HepG2 (cell line): Measurements from ENCODE around the gene NFE2L2. TPM values are rescaled to one million over a fixed set of nuclear protein-coding genes. Genes with fewer than 3 reads are reported as not detected.

Source experiments
- ATAC-seq: fragments of 200-7000 bp; cut with Tn5 transposase; 3 replicates; pipeline ENCODE4 v1.9.1; 2020; ENCODE audit warnings: mild to moderate bottlenecking, moderate library complexity
- BruUV-seq: library from RNA; stranded (reverse); fragments of 400-500 nt; replicated peaks from 2 replicates; lab custom pipeline; 2021; lab: Mats Ljungman, UMichigan
- CTCF ChIA-PET: fragments of 300-600 bp; formaldehyde crosslinking; extraction: SDS; loops from one replicate; lab custom pipeline; 2021; ENCODE audit warnings: low total read pairs, inconsistent platforms, low intra/inter-chr PET ratio; lab: Yijun Ruan, JAX
- POLR2A ChIA-PET: fragments of 350-600 bp; sonication (Branson Sonifier 250); formaldehyde crosslinking; loops from one replicate; lab custom pipeline; 2020; ENCODE audit warnings: antibody characterized with exemption, inconsistent platforms; lab: Yijun Ruan, JAX
- DNase-seq: peaks from one replicate; pipeline ENCODE4 v3.0.0-alpha.2; 2015; ENCODE audit warnings: low spot score
- FAIRE-seq: peaks from 3 replicates; lab custom pipeline; 2011; peaks lifted over from hg19 to GRCh38; lab: Jason Lieb, UNC
- H2AFZ ChIP-seq: one replicate; pipeline ENCODE4 v1.6.1; 2011; ENCODE audit warnings: low read length, inconsistent platforms
- H3K27ac ChIP-seq: fragments of 300-600 bp; 3 replicates; pipeline ENCODE4 v1.8.0; 2011; ENCODE audit warnings: mixed run types, mild to moderate bottlenecking, mixed read lengths, low read length, inconsistent platforms; ENCODE audit not compliant: insufficient read depth; ENCODE audit errors: extremely low read length
- H3K27me3 ChIP-seq, 2 experiments: fragments of 200-600 bp in 1 of 2; 2 replicates in 1 of 2; 3 replicates in 1 of 2; pipeline versions ENCODE4 v1.6.0 to v1.8.0; 2011; ENCODE audit warnings: low read length in 2 of 2, mild to moderate bottlenecking in 2 of 2, moderate library complexity in 2 of 2, inconsistent platforms in 1 of 2; ENCODE audit not compliant: insufficient read depth in 2 of 2, control insufficient read depth in 1 of 2
- H3K36me3 ChIP-seq, 2 experiments: fragments of 200-600 bp in 1 of 2; replicated peaks in 1 of 2; 2 replicates in 1 of 2; 3 replicates in 1 of 2; pipeline versions ENCODE4 v1.5.1 to v1.8.0; 2011; ENCODE audit warnings: low read length in 2 of 2, inconsistent platforms in 1 of 2; ENCODE audit not compliant: insufficient read depth in 2 of 2, control insufficient read depth in 1 of 2
- H3K4me1 ChIP-seq: 2 replicates; pipeline ENCODE4 v1.5.1; 2012; ENCODE audit warnings: low read length, inconsistent platforms; ENCODE audit not compliant: insufficient read depth
- H3K4me2 ChIP-seq: 2 replicates; pipeline ENCODE4 v1.6.0; 2011; ENCODE audit warnings: low read depth, low read length, inconsistent platforms
- H3K4me3 ChIP-seq, 3 experiments: fragments of 200-600 bp in 1 of 3; sonication (generic), shearing (Covaris generic) in 1 of 3; replicated peaks in 1 of 3; 2 replicates each; pipeline ENCODE4 v1.5.1; 2011 to 2016; ENCODE audit warnings: low read length in 3 of 3, inconsistent platforms in 2 of 3, low read depth in 2 of 3, mild to moderate bottlenecking in 2 of 3, control low read depth in 1 of 3, mixed read lengths in 1 of 3; ENCODE audit not compliant: insufficient read depth in 1 of 3
- H3K79me2 ChIP-seq: one replicate; pipeline ENCODE4 v1.6.1; 2011; ENCODE audit warnings: low read length, inconsistent platforms; ENCODE audit not compliant: insufficient read depth
- H3K9ac ChIP-seq: 2 replicates; pipeline ENCODE4 v1.6.0; 2011; ENCODE audit warnings: mild to moderate bottlenecking, low read depth, low read length, inconsistent platforms; ENCODE audit not compliant: insufficient read depth
- H3K9me3 ChIP-seq: 2 replicates; pipeline ENCODE4 v1.5.1; 2012; ENCODE audit warnings: mild to moderate bottlenecking, low read length
- H4K20me1 ChIP-seq: 2 replicates; pipeline ENCODE4 v1.6.0; 2011; ENCODE audit warnings: inconsistent platforms, mild to moderate bottlenecking, low read length, moderate library complexity; ENCODE audit not compliant: insufficient read depth
- CREB3 ChIP-seq: sonication (generic); formaldehyde crosslinking; IDR thresholded peaks from 2 replicates; pipeline ENCODE4 v1.5.0; 2020; ENCODE audit warnings: missing genetic modification reagents
- HMGXB4 ChIP-seq, 2 experiments: sonication (generic) in 1 of 2; formaldehyde crosslinking in 1 of 2; IDR thresholded peaks; 2 replicates each; pipeline versions ENCODE4 v1.4.0 to v1.6.1; 2018 to 2020; ENCODE audit warnings: missing genetic modification reagents in 2 of 2, borderline replicate concordance in 1 of 2, low read depth in 1 of 2, mild to moderate bottlenecking in 1 of 2, missing biosample characterization in 1 of 2
- ISL2 ChIP-seq: sonication (generic); formaldehyde crosslinking; IDR thresholded peaks from 2 replicates; pipeline ENCODE4 v1.5.0; 2020; ENCODE audit warnings: missing genetic modification reagents
- PRDM10 ChIP-seq: sonication (generic); formaldehyde crosslinking; IDR thresholded peaks from 2 replicates; pipeline ENCODE4 v1.4.0; 2020; ENCODE audit warnings: low read depth, missing genetic modification reagents
- RBM22 ChIP-seq: fragments of 200-400 bp; formaldehyde crosslinking; optimal IDR thresholded peaks from 2 replicates; pipeline ENCODE3; 2017; ENCODE audit warnings: mild to moderate bottlenecking, low read length, moderate library complexity
- TEAD3 ChIP-seq: optimal IDR thresholded peaks from 2 replicates; pipeline ENCODE3; 2016; ENCODE audit warnings: borderline replicate concordance
- ZNF644 ChIP-seq: IDR thresholded peaks from 2 replicates; pipeline ENCODE4 v1.6.1; 2016; ENCODE audit warnings: low read depth
- ZNF691 ChIP-seq: sonication (generic); formaldehyde crosslinking; IDR thresholded peaks from 2 replicates; pipeline ENCODE4 v1.4.0; 2020; ENCODE audit warnings: missing genetic modification reagents, low read depth, mild to moderate bottlenecking, borderline replicate concordance
- WGBS: methylation state at CpG from one replicate; pipeline ENCODE4 v1.1.6; 2017; ENCODE audit warnings: low lambda C conversion rate; 5-methylcytosine and 5-hydroxymethylcytosine counted together
- in situ Hi-C: cut with HindIII; loops from 2 replicates; pipeline ENCODE4 v1.10.0; 2017; ENCODE audit warnings: low pct_unique_long_range_greater_than_20kb; ENCODE audit not compliant: extremely low pct_ligation_motif_present
- intact Hi-C: fragments of 100-400 bp; cut with micrococcal nuclease; formaldehyde crosslinking; loops from one replicate; pipeline ENCODE4 v1.10.0; 2022; ENCODE audit not compliant: unreplicated experiment
- polyA plus RNA-seq, 8 experiments: library from polyadenylated mRNA; depleted of rRNA in 3 of 8; stranded (reverse) in 7 of 8; unstranded in 1 of 8; fragments of >200 nt; fragmentation: Illumina TruSeq in 4 of 8; extraction: Trizol in 4 of 8; gene quantifications; 2 replicates each; pipeline versions ENCODE4 v1.2.1 to v1.2.3, GENCODE V29; 2011 to 2016; ENCODE audit warnings: low read depth in 4 of 8, missing spikeins in 1 of 8, mixed read lengths in 1 of 8; ENCODE audit not compliant: insufficient read depth in 1 of 8
- total RNA-seq, 5 experiments: library from RNA; depleted of rRNA; stranded (reverse); fragments of >200 nt; fragmentation: Illumina TruSeq; extraction: Trizol; gene quantifications; 2 replicates each; pipeline ENCODE4 v1.2.3, GENCODE V29; 2016; ENCODE audit warnings: low read depth in 1 of 5

NFE2L2 gene
- total and polyA plus RNA-seq, 2 of the 13 experiments (the other 11 are each of a cell fraction or from before 2014, with no cell fraction given), result 84.6 to 215 TPM

GRCh38 chr2:177243073-177243472 is 21.5 kb downstream of the NFE2L2 start:
- no peak for DNase-seq
- no peaks in the 10 kb centered on the region for H3K9me3 ChIP-seq
- 84% methylated on average over 3 of the region's 3 CpGs for WGBS
- BruUV-seq, result no TSS peak
- CTCF ChIA-PET, result no interaction called here
- H3K79me2 ChIP-seq, result peaks cover 98% of the 10 kb centered on the region
- in situ Hi-C loops, result no loop called here
- POLR2A ChIA-PET, result interaction anchor here (0.6 to 1.5 kb wide), 7 partner anchors 9 to 58 kb away, joined by 3 to 7 read pairs (median 3); partner anchors contain the start of gene NFE2L2
- no peak for FAIRE-seq
- TF ChIP-seq CREB3 (CRISPR knock-in tag) (no peak), RBM22 (peak; percentile 89), TEAD3 (CRISPR knock-in tag) (peak; percentile 23), ZNF691 (CRISPR knock-in tag) (no peak), PRDM10 (CRISPR knock-in tag) (no peak), HMGXB4 (CRISPR knock-in tag; IDR thresholded peaks at IDR 0.05; ENCODE audit: borderline replicate concordance in 1 of 2, low read depth in 1 of 2) (peak in 1 of 2 experiments; percentile 0; a peak in 1 of 4 replicates), ZNF644 (CRISPR knock-in tag) (0 out of 2 replicates have a peak, but pooled peaks have one; percentile 13), ISL2 (CRISPR knock-in tag) (no peak)
- H3K27ac ChIP-seq, result peak overlapping the region; percentile 56
- peak overlapping the region; percentile 48 for H3K4me2 ChIP-seq
- peak; percentile 4; the same call in 2 of the 3 replicates for ATAC-seq
- H2AFZ ChIP-seq, result no peak overlapping the region
- intact Hi-C loops, result no loop called here
- peak overlapping the region; percentile 38; the same call in 1 of the 2 replicates for H3K9ac ChIP-seq
- H4K20me1 ChIP-seq, result peaks cover 98% of the 10 kb centered on the region
- 0 out of 6 replicates have a peak overlapping the region, but pooled peaks of 1 of the 3 experiments have one; percentile 8 for H3K4me3 ChIP-seq
- H3K27me3 ChIP-seq, result no peaks in the 10 kb centered on the region
- H3K36me3 ChIP-seq, result peaks cover 10 to 36% of the 10 kb centered on the region in 2 experiments
- peaks cover 100% of the 10 kb centered on the region for H3K4me1 ChIP-seq
